ENCODE measurements around the gene MED26. TPM values are rescaled to one million over a fixed set of nuclear protein-coding genes. Genes with fewer than 3 reads are reported as not detected.

The MED26 gene
- total RNA-seq, 1 donor from 2014 or later, result 11.7 TPM

GRCh38 chr19:16594681-16595091 lies 33.3 kb downstream of the MED26 start:
- Mint-ChIP-seq H3K4me3 (no peak overlapping the region), H3K4me1 (peaks cover 21% of the 10 kb centered on the region), H3K9me3 (no peaks in the 10 kb centered on the region)

DNA sequence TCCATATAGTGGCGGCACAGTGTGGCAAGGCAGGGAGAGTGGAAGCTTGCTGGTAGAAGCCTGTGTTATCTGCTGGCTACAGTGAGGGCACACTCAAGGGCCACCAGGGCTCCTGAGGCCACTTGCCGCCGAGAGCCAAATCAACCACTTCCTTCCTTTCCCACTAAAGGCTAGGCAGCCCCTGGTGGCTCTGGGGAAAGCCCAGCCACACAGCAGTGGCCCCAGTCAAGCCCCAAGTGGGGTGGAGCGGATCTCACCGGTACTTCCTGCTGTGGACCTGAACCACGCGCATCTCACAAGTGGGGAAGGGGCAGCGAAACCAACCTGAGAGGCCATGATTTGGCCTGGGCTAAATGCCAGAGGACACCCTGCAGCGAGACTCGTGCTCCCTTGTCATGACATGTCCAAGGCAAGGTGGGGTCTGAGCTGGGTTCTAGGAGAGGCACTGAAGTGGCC lies 33.8 kb downstream of the MED26 start:
- Mint-ChIP-seq H3K4me3 (no peak overlapping the region), H3K9me3 (no peaks in the 10 kb centered on the region), H3K27ac (ENCODE audit: unreplicated experiment) (no peak overlapping the region), H3K27me3 (ENCODE audit: low read depth) (no peaks in the 10 kb centered on the region), H3K4me1 (peaks cover 25% of the 10 kb centered on the region), H3K36me3 (ENCODE audit: low read depth) (no peaks in the 10 kb centered on the region)
- TF ChIP-seq CTCF (conservative IDR thresholded peaks at IDR 0.05), result no peak
- no peak for DNase-seq (ENCODE audit: low read depth, low spot score)

More at GRCh38 chr19:16594681-16595091, 33.3 kb downstream of the MED26 start:
- H3K36me3 Mint-ChIP-seq (ENCODE audit: low read depth), result no peaks in the 10 kb centered on the region
- TF ChIP-seq CTCF (conservative IDR thresholded peaks at IDR 0.05), result no peak
- H3K27ac Mint-ChIP-seq (ENCODE audit: unreplicated experiment), result peak overlapping the region; percentile 71
- no peaks in the 10 kb centered on the region for H3K27me3 Mint-ChIP-seq (ENCODE audit: low read depth)
- no peak for DNase-seq (ENCODE audit: low read depth, low spot score)

- no peak overlapping the region for H3K4me3 Mint-ChIP-seq
- peak overlapping the region; percentile 62 for H3K27ac Mint-ChIP-seq (ENCODE audit: unreplicated experiment)
- no peak for TF ChIP-seq CTCF (conservative IDR thresholded peaks at IDR 0.05)
- no peaks in the 10 kb centered on the region for H3K9me3 Mint-ChIP-seq
- H3K4me1 Mint-ChIP-seq, result peaks cover 34% of the 10 kb centered on the region
- no peaks in the 10 kb centered on the region for H3K36me3 Mint-ChIP-seq (ENCODE audit: low read depth)
- no peak for DNase-seq (ENCODE audit: low read depth, low spot score)
- no peaks in the 10 kb centered on the region for H3K27me3 Mint-ChIP-seq (ENCODE audit: low read depth)
These were observed 34.8 kb downstream of the MED26 start for GRCh38 chr19:16593181-16593580.

- no peak for DNase-seq (ENCODE audit: low read depth, low spot score)
- no peak overlapping the region for H3K4me3 Mint-ChIP-seq
- H3K9me3 Mint-ChIP-seq, result no peaks in the 10 kb centered on the region
- peak overlapping the region; percentile 28 for H3K27ac Mint-ChIP-seq (ENCODE audit: unreplicated experiment)
- no peaks in the 10 kb centered on the region for H3K36me3 Mint-ChIP-seq (ENCODE audit: low read depth)
- peaks cover 43% of the 10 kb centered on the region for H3K4me1 Mint-ChIP-seq
- no peak for TF ChIP-seq CTCF (conservative IDR thresholded peaks at IDR 0.05)
- no peaks in the 10 kb centered on the region for H3K27me3 Mint-ChIP-seq (ENCODE audit: low read depth)
These were observed 36.0 kb downstream of the MED26 start for GRCh38 chr19:16591803-16592556.

DNA sequence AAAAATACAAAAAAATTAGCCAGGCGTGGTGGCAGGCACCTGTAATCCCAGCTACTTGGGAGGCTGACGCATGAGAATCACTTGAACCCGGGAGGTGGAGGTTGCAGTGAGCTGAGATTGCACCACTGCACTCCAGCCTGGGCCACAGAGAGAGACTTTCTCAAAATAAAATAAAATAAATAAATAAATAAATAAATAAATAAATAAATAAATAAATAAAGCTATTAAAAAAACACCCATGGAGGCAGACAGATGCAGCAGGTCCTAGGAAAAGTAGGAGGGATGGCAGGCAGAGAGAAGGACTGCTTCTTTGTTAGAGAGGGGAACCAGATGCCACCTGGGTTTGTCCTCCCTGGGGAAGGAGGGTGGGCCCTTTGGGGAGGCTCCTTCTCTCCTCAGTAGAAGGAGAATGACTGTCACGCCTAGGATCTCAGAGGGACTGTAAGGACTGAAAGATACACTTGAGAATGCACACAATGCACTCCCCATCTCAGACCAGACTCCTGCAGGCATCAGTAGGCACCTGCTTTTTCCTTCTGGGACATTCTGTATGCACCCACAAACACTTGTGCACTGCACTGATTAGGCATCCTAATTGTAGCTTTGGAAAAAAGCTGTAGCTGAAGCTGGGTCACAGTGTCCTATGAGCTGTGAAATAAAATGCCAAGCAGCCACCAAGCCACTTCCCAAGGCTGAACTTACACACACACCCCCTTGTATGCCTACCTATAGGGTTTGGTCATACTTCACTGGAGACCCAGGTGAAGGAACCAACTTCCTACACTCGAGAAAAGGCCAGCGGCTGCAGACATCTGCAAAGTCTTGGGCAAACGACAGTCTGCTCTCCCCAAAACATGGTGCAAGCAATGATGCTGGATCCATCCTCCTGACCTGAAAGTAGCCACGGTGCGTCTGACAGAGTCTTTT lies 36.9 kb downstream of the MED26 start:
- Mint-ChIP-seq H3K27me3 (ENCODE audit: low read depth) (no peaks in the 10 kb centered on the region), H3K36me3 (ENCODE audit: low read depth) (no peaks in the 10 kb centered on the region), H3K27ac (ENCODE audit: unreplicated experiment) (peak overlapping the region; percentile 28), H3K4me1 (peaks cover 43% of the 10 kb centered on the region), H3K9me3 (no peaks in the 10 kb centered on the region), H3K4me3 (no peak overlapping the region)
- no peak for DNase-seq (ENCODE audit: low read depth, low spot score)
- TF ChIP-seq CTCF (conservative IDR thresholded peaks at IDR 0.05), result no peak

Measured in neural crest cell (in vitro differentiated cells).